OCI-LY7 (cell line): ENCODE data around the gene DAND5. TPM values are rescaled to one million over a fixed set of nuclear protein-coding genes. Genes with fewer than 3 reads are reported as not detected.
A peak's percentile ranks its signal among the peaks of the same experiment; 100 is the strongest.

Experiments used
- BruUV-seq: library from RNA; stranded (reverse); fragments of 400-500 nt; replicated peaks from 2 replicates; lab custom pipeline; 2021; lab: Mats Ljungman, UMichigan
- CTCF ChIA-PET: fragments of 300-600 bp; sonication (Branson Sonifier 250); formaldehyde crosslinking; loops from one replicate; lab custom pipeline; 2022; ENCODE audit warnings: antibody characterized with exemption; ENCODE audit not compliant: unreplicated experiment; lab: Charles Lee
- POLR2A ChIA-PET: fragments of 300-600 bp; sonication (Branson Sonifier 250); formaldehyde crosslinking; loops from one replicate; lab custom pipeline; 2022; ENCODE audit warnings: antibody characterized with exemption; lab: Charles Lee
- DNase-seq: peaks from one replicate; pipeline ENCODE4 v3.0.0-alpha.2; 2015; ENCODE audit warnings: low spot score
- H2AFZ ChIP-seq: fragments of 200-600 bp; sonication (generic), shearing (Covaris generic); 2 replicates; pipeline ENCODE4 v1.6.1; 2014; ENCODE audit warnings: mild to moderate bottlenecking, antibody characterized with exemption, low read length, moderate library complexity
- H3K27ac ChIP-seq: fragments of 200-600 bp; sonication (generic); 2 replicates; pipeline ENCODE4 v1.5.1; 2014; ENCODE audit warnings: mixed run types, low read depth, mild to moderate bottlenecking, moderate library complexity, low read length, inconsistent platforms; ENCODE audit not compliant: poor library complexity, severe bottlenecking
- H3K36me3 ChIP-seq: fragments of 200-600 bp; sonication (generic); 2 replicates; pipeline ENCODE4 v1.6.1; 2014; ENCODE audit warnings: mild to moderate bottlenecking, antibody characterized with exemption, low read length, moderate library complexity, mixed read lengths; ENCODE audit not compliant: insufficient read depth
- H3K4me1 ChIP-seq: fragments of 200-600 bp; sonication (generic); 2 replicates; pipeline ENCODE4 v1.5.1; 2014; ENCODE audit warnings: mild to moderate bottlenecking, low read length; ENCODE audit not compliant: insufficient read depth, poor library complexity, severe bottlenecking
- H3K4me2 ChIP-seq: fragments of 200-600 bp; sonication (generic); 2 replicates; pipeline ENCODE4 v1.6.1; 2014; ENCODE audit warnings: mild to moderate bottlenecking, low read length
- H3K4me3 ChIP-seq: fragments of 200-600 bp; sonication (generic); 2 replicates; pipeline ENCODE4 v1.5.1; 2014; ENCODE audit warnings: mild to moderate bottlenecking, low read depth, low read length; ENCODE audit not compliant: poor library complexity, severe bottlenecking
- H3K79me2 ChIP-seq: fragments of 200-600 bp; sonication (generic); 2 replicates; pipeline ENCODE4 v1.6.1; 2016; ENCODE audit warnings: low read depth, mild to moderate bottlenecking, low read length, moderate library complexity, mixed read lengths; ENCODE audit not compliant: insufficient read depth
- H3K9me2 ChIP-seq: fragments of 200-600 bp; sonication (generic); 2 replicates; pipeline ENCODE4 v1.6.1; 2016; ENCODE audit warnings: mild to moderate bottlenecking, low read length, mixed read lengths; ENCODE audit not compliant: insufficient read depth
- H3K9me3 ChIP-seq: fragments of 200-600 bp; sonication (generic); 2 replicates; pipeline ENCODE4 v1.6.1; 2014; ENCODE audit warnings: mild to moderate bottlenecking, mixed run types, low read length, mixed read lengths
- H4K20me1 ChIP-seq: fragments of 200-600 bp; sonication (generic); 2 replicates; pipeline ENCODE4 v1.6.1; 2014; ENCODE audit warnings: mild to moderate bottlenecking, antibody characterized with exemption, low read length, moderate library complexity, mixed read lengths; ENCODE audit not compliant: insufficient read depth
- EZH2phosphoT487 ChIP-seq: fragments of 200-600 bp; sonication (generic); IDR thresholded peaks from 2 replicates; pipeline ENCODE4 v1.6.1; 2018; ENCODE audit warnings: low read depth, borderline replicate concordance, mild to moderate bottlenecking, mixed run types, antibody characterized with exemption, low read length, moderate library complexity, mixed read lengths
- intact Hi-C: fragments of 100-400 bp; cut with micrococcal nuclease; formaldehyde crosslinking; loops from one replicate; pipeline ENCODE4 v1.10.0; 2022; ENCODE audit not compliant: unreplicated experiment
- total RNA-seq, 2 experiments: library from RNA; depleted of rRNA in 1 of 2; stranded (reverse); fragments of >200 nt in 1 of 2; shearing (Covaris generic) in 1 of 2; gene quantifications; 2 replicates each; pipeline ENCODE4 v1.2.3, GENCODE V29; 2014 to 2022
- TF ChIP-seq, protein P1 (sequence below): fragments of 200-600 bp; sonication (generic); conservative IDR thresholded peaks from 2 replicates; pipeline ENCODE4 v1.5.1; 2014; ENCODE audit warnings: mild to moderate bottlenecking, antibody characterized with exemption, low read length, moderate library complexity, mixed read lengths

The DAND5 gene
- total RNA-seq, 2 experiments from 2014 or later: 0.06 to 0.84 TPM

GRCh38 chr19:12937093-12937926 lies 32.1 kb upstream of the DAND5 start:
- no peak for TF ChIP-seq EZH2phosphoT487
- TF ChIP-seq, protein P1, sequence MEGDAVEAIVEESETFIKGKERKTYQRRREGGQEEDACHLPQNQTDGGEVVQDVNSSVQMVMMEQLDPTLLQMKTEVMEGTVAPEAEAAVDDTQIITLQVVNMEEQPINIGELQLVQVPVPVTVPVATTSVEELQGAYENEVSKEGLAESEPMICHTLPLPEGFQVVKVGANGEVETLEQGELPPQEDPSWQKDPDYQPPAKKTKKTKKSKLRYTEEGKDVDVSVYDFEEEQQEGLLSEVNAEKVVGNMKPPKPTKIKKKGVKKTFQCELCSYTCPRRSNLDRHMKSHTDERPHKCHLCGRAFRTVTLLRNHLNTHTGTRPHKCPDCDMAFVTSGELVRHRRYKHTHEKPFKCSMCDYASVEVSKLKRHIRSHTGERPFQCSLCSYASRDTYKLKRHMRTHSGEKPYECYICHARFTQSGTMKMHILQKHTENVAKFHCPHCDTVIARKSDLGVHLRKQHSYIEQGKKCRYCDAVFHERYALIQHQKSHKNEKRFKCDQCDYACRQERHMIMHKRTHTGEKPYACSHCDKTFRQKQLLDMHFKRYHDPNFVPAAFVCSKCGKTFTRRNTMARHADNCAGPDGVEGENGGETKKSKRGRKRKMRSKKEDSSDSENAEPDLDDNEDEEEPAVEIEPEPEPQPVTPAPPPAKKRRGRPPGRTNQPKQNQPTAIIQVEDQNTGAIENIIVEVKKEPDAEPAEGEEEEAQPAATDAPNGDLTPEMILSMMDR: 0 out of 2 replicates have a peak, but pooled peaks have one; percentile 19
- Histone ChIP-seq H3K4me2 (peak overlapping the region; percentile 93), H4K20me1 (peaks cover 29% of the 10 kb centered on the region), H3K9me2 (no peaks in the 10 kb centered on the region), H3K4me1 (peaks cover 64% of the 10 kb centered on the region), H3K79me2 (peaks cover 51% of the 10 kb centered on the region), H3K27ac (peak overlapping the region; percentile 94), H3K9me3 (no peaks in the 10 kb centered on the region), H2AFZ (peak overlapping the region; percentile 75; the same call in 1 of the 2 replicates), H3K4me3 (peak overlapping the region; percentile 98), H3K36me3 (peaks cover 38% of the 10 kb centered on the region)
- CTCF ChIA-PET: no interaction called here
- POLR2A ChIA-PET: interaction anchor here (0.6 to 1.2 kb wide), 6 partner anchors 10 to 1815 kb away, joined by 3 to 6 read pairs (median 4); no protein-coding TSS in a partner anchor
- peak; percentile 67 for DNase-seq
- BruUV-seq: TSS peak; percentile 94
- intact Hi-C loops: loop anchor here (5.0 kb wide), 1 partner anchor 100 kb away; the partner anchor contains the start of gene MAST1

GRCh38 chr19:12937927-12938778 lies 31.2 kb upstream of the DAND5 start, which contains the start of gene CALR:
Gene CALR (plus strand): TSS chr19:12938609. CDS start chr19:12938680, 71 bp downstream.
- Histone ChIP-seq H3K9me3 (no peaks in the 10 kb centered on the region), H3K79me2 (peaks cover 46% of the 10 kb centered on the region), H3K27ac (peak within 1 kb of the TSS; percentile 94), H2AFZ (peak within 1 kb of the TSS; percentile 47), H3K36me3 (peaks cover 47% of the 10 kb centered on the region), H3K4me1 (peaks cover 67% of the 10 kb centered on the region), H3K4me3 (peak within 1 kb of the TSS; percentile 98), H3K9me2 (no peaks in the 10 kb centered on the region), H4K20me1 (peaks cover 23% of the 10 kb centered on the region), H3K4me2 (peak within 1 kb of the TSS; percentile 93)
- DNase-seq: peak; percentile 100
- ChIA-PET CTCF (no interaction called here), POLR2A (interaction anchor here (0.6 to 1.2 kb wide), 4 partner anchors 10 to 60 kb away, joined by 3 to 6 read pairs (median 4); no protein-coding TSS in a partner anchor)
- TF ChIP-seq, protein P1: peak; percentile 15; the same call in 1 of the 2 replicates
- TF ChIP-seq EZH2phosphoT487: no peak
- intact Hi-C loops: loop anchor here (1.0 to 5.0 kb wide), 2 partner anchors 57 to 101 kb away; partner anchors contain the start of genes DNASE2 and MAST1
- BruUV-seq: no TSS peak
